GM18873 (cell line): Measurements from ENCODE around the gene TMEM132E.

ENCODE experiments used
- ATAC-seq: cut with Tn5 transposase; IDR thresholded peaks from one replicate; pipeline ENCODE4 v1.9.1; 2021; ENCODE audit warnings: mild to moderate bottlenecking, moderate library complexity, moderate number of reproducible peaks; ENCODE audit not compliant: unreplicated experiment, low FRiP score

TMEM132E gene

GRCh38 chr17:34568953-34569352 lies 10.4 kb upstream of the TMEM132E start:
- ATAC-seq = no peak

GRCh38 chr17:34569591-34569990 lies 9.8 kb upstream of the TMEM132E start:
- ATAC-seq = no peak

GRCh38 chr17:34570506-34570905 lies 8.9 kb upstream of the TMEM132E start:
- no peak for ATAC-seq

- no peak for ATAC-seq
Observed at GRCh38 chr17:34571428-34572130, 7.8 kb upstream of the TMEM132E start.

GRCh38 chr17:34572483-34572882 lies 6.9 kb upstream of the TMEM132E start:
- no peak for ATAC-seq

GRCh38 chr17:34575182-34575581 lies 4.2 kb upstream of the TMEM132E start:
- ATAC-seq = no peak

GRCh38 chr17:34578016-34578415 lies 1.4 kb upstream of the TMEM132E start:
- ATAC-seq = no peak

- no peak for ATAC-seq
Observed at GRCh38 chr17:34578656-34579016, 746 bp upstream of the TMEM132E start.

GRCh38 chr17:34579979-34580684 lies 750 bp downstream of the TMEM132E start:
- ATAC-seq = no peak

- ATAC-seq = no peak
Observed at GRCh38 chr17:34580685-34581445, 1.5 kb downstream of the TMEM132E start.

GRCh38 chr17:34581446-34582184 lies 2.2 kb downstream of the TMEM132E start:
- no peak for ATAC-seq

- no peak for ATAC-seq
Observed at GRCh38 chr17:34582185-34582900, 3.0 kb downstream of the TMEM132E start.

- no peak for ATAC-seq
Observed at GRCh38 chr17:34582901-34583245, 3.5 kb downstream of the TMEM132E start.

GRCh38 chr17:34584805-34585416 lies 5.5 kb downstream of the TMEM132E start:
- ATAC-seq = no peak

GRCh38 chr17:34586346-34586846 lies 7.0 kb downstream of the TMEM132E start:
- ATAC-seq = no peak

GRCh38 chr17:34588266-34588665 lies 8.9 kb downstream of the TMEM132E start:
- ATAC-seq = no peak

GRCh38 chr17:34589120-34589965 lies 10.0 kb downstream of the TMEM132E start:
- no peak for ATAC-seq

GRCh38 chr17:34592002-34592401 lies 12.6 kb downstream of the TMEM132E start:
- no peak for ATAC-seq

- ATAC-seq = no peak
Observed at GRCh38 chr17:34596920-34597319, 17.5 kb downstream of the TMEM132E start.
